Eye (tissue), 1 donor: Measurements from ENCODE around the gene PFN1.
A peak's percentile ranks its signal among the peaks of the same experiment; 100 is the strongest.
"Not testable (repeated sequence)": the region's sequence is repeated elsewhere in the genome, so short reads cannot be mapped to it uniquely, and the experiment has no call there.

Source experiments
- DNase-seq: peaks from one replicate; pipeline ENCODE4 v3.0.0-alpha.2; 2015

Gene PFN1

GRCh38 chr17:4945176-4945943, 3.0 kb downstream of the PFN1 start:
- DNase-seq = peak; percentile 14

DNA sequence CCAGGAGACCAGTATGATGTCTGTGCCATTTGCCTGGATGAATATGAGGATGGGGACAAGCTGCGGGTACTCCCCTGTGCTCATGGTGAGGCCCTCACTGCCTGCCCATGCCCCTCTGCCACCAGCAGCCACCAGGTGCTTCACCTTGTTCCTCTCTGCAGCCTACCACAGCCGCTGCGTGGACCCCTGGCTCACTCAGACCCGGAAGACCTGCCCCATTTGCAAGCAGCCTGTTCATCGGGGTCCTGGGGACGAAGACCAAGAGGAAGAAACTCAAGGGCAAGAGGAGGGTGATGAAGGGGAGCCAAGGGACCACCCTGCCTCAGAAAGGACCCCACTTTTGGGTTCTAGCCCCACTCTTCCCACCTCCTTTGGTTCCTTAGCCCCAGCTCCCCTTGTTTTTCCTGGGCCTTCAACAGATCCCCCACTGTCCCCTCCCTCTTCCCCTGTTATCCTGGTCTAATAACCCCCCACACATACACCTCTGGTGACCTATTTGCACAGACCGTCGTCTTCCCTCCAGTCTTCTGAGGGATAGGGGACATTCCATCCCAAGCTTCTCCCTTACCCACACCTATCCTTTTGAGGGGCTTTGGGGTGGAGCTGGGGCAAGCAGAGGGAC, 3.7 kb downstream of the PFN1 start:
- no peak for DNase-seq

DNA sequence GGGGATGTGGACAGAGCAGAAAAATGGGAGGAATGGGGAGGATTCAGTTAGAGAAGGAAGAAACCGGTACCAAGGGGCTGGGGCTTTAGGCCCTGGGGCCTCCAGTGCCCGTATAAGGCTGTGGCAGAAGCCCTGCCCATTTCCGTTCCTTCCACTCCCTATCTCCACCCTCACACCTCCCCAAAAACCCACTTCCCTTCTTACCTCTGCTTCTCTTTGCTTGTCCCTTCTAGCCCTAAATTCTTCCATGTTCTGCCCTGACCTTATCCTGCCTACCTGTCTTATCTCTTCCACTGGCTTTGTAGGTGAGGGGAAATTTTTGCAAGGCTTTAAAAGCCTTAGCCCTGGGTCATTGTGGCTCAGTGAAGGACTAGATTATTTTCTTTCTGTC, 4.2 kb downstream of the PFN1 start:
- DNase-seq = no peak

- no peak for DNase-seq
These were observed 5.4 kb downstream of the PFN1 start for GRCh38 chr17:4942760-4943508.

DNA sequence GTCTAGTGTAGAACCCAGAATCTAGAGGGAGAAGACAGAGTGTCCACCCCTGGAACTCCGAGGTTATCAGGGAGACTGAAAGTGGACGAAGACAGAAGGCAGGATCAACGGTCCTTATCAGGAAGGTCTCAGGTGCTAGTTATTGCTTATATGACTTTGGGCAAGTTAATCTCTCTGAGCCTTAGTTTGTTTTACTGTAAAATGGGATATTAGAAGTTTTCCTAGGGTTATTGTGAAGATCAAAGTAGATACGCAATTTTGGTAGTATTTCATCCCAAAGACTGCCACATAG, 7.1 kb downstream of the PFN1 start:
- no peak for DNase-seq

GRCh38 chr17:4940555-4941318, 7.6 kb downstream of the PFN1 start:
- no peak for DNase-seq

- DNase-seq = peak; percentile 100
These were observed 8.4 kb downstream of the PFN1 start, which contains the start of the genes RNF167 and SLC25A11 for GRCh38 chr17:4939796-4940554. Gene RNF167 (plus strand): TSS chr17:4940268. CDS start chr17:4940910, 642 bp downstream. Gene SLC25A11 (minus strand): TSS chr17:4940046. CDS start chr17:4939910, 136 bp downstream.

DNA sequence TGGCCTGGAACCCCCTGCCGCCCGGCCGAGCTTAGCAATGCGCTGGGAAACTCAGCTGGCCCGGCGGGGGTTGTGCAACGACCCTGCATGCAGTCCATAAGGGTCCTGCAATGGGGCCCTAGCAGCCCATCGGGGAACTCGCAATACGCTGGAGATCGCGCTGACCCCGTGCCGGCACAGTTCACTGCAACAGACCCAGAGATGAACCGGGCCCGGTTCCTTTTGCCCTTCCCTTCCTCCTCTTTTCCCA, 8.9 kb downstream of the PFN1 start:
- DNase-seq = no peak

GRCh38 chr17:4938688-4939545, 9.4 kb downstream of the PFN1 start:
- no peak for DNase-seq

DNA sequence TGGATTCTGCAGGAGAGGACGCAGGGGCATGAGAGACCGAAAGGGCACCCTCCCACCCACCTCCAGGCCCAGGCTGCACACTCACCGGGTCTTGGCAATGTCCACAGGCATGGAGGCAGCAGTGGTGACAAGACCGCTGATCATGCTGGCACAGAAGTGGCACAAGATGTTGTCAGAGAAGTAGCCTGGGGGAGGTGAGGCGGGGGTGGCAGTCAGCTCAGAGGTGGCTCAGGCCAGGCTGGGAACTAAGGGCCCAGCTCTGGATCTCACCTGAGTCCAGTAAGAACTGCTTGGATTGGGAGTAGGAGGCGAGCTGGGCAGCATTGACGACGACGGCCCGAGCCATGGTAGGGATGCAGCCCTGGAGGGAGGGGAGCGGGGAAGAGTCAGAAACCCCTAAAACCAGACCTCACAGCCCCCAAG, 10.2 kb downstream of the PFN1 start:
- DNase-seq = no peak

- no peak for DNase-seq
These were observed 10.8 kb downstream of the PFN1 start for GRCh38 chr17:4937553-4937952.

DNA sequence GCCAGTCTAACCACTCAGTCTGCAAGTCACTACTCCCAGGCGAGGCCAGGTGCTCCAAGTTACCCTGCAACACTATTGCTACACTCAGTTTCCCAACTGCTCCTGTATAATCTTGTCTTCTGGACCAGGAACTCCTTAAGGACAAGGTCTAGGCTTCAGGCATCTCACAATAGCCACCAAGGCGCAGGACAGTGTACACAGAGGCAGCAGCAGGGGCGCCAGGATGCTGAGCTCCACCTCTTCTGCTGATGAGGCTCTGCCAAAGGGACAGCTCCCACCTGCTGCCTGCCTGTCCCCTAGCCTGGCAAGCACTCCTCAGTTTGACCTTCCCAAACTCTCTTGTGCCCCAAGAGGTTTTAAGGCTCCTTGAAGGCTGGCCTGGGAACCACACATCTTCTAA, 11.9 kb downstream of the PFN1 start:
- DNase-seq = no peak

DNA sequence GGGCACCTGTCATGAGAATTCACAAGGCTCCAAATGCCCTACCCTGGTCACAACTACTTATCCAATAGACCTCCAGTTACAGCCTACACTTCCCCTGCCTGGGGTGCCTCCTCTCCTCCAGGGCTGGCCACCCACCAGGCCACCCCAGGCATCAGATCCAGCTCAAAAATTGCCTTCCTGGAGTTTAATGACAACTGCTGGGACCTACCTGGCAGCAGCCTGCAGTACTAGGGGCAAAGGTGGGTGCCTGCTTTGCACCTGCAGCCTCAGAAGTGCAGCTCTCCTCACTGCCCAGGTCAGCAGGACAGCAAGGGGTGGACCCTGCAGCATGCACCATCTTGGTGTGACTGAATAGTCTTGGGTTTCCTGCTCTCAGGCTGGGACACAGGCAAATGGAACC, 12.7 kb downstream of the PFN1 start:
- DNase-seq = no peak

GRCh38 chr17:4934173-4934979, 14.0 kb downstream of the PFN1 start:
- peak; percentile 19 for DNase-seq

DNA sequence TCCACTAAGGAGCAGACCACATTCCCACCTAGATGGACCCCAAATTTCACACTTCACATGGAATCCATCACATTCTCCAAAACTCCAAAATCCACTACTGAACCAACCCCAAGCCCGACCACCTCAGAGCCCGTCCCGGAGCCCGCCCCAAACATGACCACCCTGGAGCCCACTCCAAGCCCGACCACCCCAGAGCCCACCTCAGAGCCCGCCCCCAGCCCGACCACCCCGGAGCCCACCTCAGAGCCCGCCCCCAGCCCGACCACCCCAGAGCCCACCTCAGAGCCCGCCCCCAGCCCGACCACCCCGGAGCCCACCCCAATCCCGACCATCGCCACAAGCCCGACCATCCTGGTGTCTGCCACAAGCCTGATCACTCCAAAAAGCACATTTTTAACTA, 14.7 kb downstream of the PFN1 start:
- DNase-seq = no peak

DNA sequence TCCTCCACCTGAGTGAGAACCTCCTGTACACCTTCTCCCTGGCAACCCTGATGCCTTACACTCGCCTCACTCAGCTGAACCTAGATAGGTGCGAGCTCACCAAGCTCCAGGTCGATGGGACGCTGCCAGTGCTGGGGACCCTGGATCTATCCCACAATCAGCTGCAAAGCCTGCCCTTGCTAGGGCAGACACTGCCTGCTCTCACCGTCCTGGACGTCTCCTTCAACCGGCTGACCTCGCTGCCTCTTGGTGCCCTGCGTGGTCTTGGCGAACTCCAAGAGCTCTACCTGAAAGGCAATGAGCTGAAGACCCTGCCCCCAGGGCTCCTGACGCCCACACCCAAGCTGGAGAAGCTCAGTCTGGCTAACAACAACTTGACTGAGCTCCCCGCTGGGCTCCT, 15.6 kb downstream of the PFN1 start:
- DNase-seq = no peak

GRCh38 chr17:4931963-4932362, 16.4 kb downstream of the PFN1 start, which contains the start of gene GP1BA:
Gene GP1BA (plus strand): TSS chr17:4932277. CDS start chr17:4932605, 328 bp downstream.
- no peak for DNase-seq

GRCh38 chr17:4928881-4929280, 19.4 kb downstream of the PFN1 start:
- DNase-seq = no peak

DNA sequence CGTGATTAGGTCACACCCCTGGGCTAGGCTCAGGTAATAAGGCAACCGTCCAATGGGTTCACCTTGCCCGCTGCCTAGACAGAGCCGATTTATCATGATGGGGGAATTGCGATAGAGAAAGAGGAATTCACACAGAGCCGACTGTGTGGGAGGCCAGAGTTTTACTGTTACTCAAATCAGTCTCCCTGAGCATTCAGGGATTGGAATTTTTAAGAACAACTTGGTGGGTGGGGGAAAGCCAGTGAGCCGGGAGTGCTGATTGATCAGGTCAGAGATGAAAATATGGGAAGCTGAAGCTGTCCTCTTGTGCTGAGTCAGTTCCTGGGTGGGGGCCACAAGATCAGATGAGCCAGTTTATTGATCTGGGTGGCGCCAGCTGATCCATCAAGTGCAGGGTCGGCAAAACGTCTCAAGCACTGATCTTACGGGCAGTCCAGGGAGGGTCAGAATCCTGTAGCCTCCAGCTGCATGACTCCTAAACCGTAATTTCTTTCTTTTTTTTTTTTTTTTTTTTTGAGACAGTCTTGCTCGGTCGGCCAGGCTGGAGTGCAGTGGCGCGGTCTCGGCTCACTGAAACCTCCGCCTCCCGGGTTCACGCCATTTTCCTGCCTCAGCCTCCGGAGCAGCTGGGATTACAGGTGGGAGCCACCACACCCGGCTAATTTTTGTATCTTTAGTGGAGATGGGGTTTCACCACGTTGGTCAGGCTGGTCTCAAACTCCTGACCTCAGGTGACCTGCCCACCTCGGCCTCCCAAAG, 21.6 kb downstream of the PFN1 start:
- not testable (repeated sequence) for DNase-seq

DNA sequence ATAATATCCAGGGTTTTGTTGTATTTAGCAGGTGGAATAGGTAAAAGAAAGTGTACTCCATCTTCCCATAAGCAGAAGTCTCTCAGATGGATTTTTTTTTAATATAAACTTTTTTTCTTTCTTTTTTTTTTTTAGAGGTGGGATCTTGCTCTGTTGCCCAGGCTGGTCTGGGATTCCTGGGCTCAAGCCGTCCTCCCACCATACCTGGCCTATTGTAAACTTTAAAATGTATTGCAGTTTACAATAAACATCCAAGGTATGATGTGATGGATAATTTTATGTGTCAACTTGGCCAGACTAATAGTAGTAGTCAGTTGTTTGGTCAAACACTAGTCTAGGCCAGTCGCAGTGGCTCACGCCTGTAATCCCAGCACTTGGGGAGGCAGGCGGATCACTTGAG, 27.0 kb downstream of the PFN1 start:
- no peak for DNase-seq
